NCI-H2107 treated with DMSO at 0.1 percent for 48 hours (cell line): Measurements from ENCODE around the gene VGLL2.

Experiments used
- DNase-seq: peaks from one replicate; lab custom pipeline; 2025; ENCODE audit not compliant: unreplicated experiment; lab: John Stamatoyannopoulos, UW

VGLL2 gene

GRCh38 chr6:117268924-117269323 lies 3.6 kb downstream of the VGLL2 start:
- DNase-seq: no peak

GRCh38 chr6:117269638-117270054 lies 4.3 kb downstream of the VGLL2 start:
- no peak for DNase-seq

GRCh38 chr6:117270055-117270842 lies 4.9 kb downstream of the VGLL2 start:
- DNase-seq: no peak

GRCh38 chr6:117270843-117271507 lies 5.6 kb downstream of the VGLL2 start:
- no peak for DNase-seq

- no peak for DNase-seq
Observed at GRCh38 chr6:117272032-117272866, 6.9 kb downstream of the VGLL2 start.

GRCh38 chr6:117272891-117273290 lies 7.5 kb downstream of the VGLL2 start:
- no peak for DNase-seq

- DNase-seq: no peak
Observed at GRCh38 chr6:117275205-117275604, 9.8 kb downstream of the VGLL2 start.

- no peak for DNase-seq
Observed at GRCh38 chr6:117275711-117276110, 10.4 kb downstream of the VGLL2 start.

GRCh38 chr6:117276778-117277316 lies 11.5 kb downstream of the VGLL2 start:
- no peak for DNase-seq

GRCh38 chr6:117280922-117281321 lies 15.6 kb downstream of the VGLL2 start:
- DNase-seq: no peak

- no peak for DNase-seq
Observed at GRCh38 chr6:117288083-117288715, 22.8 kb downstream of the VGLL2 start.

- DNase-seq: no peak
Observed at GRCh38 chr6:117290173-117290846, 25.0 kb downstream of the VGLL2 start.

- DNase-seq: no peak
Observed at GRCh38 chr6:117298941-117299340, 33.6 kb downstream of the VGLL2 start.

GRCh38 chr6:117303323-117303722 lies 38.0 kb downstream of the VGLL2 start:
- no peak for DNase-seq

GRCh38 chr6:117304446-117304845 lies 39.1 kb downstream of the VGLL2 start:
- no peak for DNase-seq

GRCh38 chr6:117306227-117306790 lies 41.0 kb downstream of the VGLL2 start:
- DNase-seq: no peak

- DNase-seq: no peak
Observed at GRCh38 chr6:117307655-117308054, 42.3 kb downstream of the VGLL2 start.

- no peak for DNase-seq
Observed at GRCh38 chr6:117309069-117309468, 43.7 kb downstream of the VGLL2 start.

GRCh38 chr6:117309611-117310010 lies 44.3 kb downstream of the VGLL2 start:
- no peak for DNase-seq

GRCh38 chr6:117311310-117311709 lies 46.0 kb downstream of the VGLL2 start:
- DNase-seq: no peak
